ENCODE measurements around the gene MPC1.
"Not testable (repeated sequence)": the region's sequence is repeated elsewhere in the genome, so short reads cannot be mapped to it uniquely, and the experiment has no call there.

- TF ChIP-seq SP1 (IDR thresholded peaks at IDR 0.05); HDGF (IDR thresholded peaks at IDR 0.05; ENCODE audit: borderline replicate concordance); BHLHE40 (IDR thresholded peaks at IDR 0.05; ENCODE audit: borderline replicate concordance); FOXM1 (IDR thresholded peaks at IDR 0.05; ENCODE audit: borderline replicate concordance); TARDBP (IDR thresholded peaks at IDR 0.05); FOXK2 (IDR thresholded peaks at IDR 0.05); ZNF384 (IDR thresholded peaks at IDR 0.05); FOXA1 (IDR thresholded peaks at IDR 0.05); ARNT (IDR thresholded peaks at IDR 0.05); NFRKB (IDR thresholded peaks at IDR 0.05); SUZ12 (IDR thresholded peaks at IDR 0.05); LEF1 (IDR thresholded peaks at IDR 0.05; ENCODE audit: borderline replicate concordance): not testable (repeated sequence)
- peak; percentile 84 for TF ChIP-seq PKNOX1 (IDR thresholded peaks at IDR 0.05)
- TF ChIP-seq L3MBTL2 (conservative IDR thresholded peaks at IDR 0.05), result peak; percentile 40
These were observed 1.1 kb upstream of the MPC1 start for GRCh38 chr6:166383802-166384363.
